Fibroblast of pulmonary artery (primary cell): Measurements from ENCODE around the gene EIF2B2.

Experiments used
- DNase-seq: peaks from one replicate; pipeline ENCODE4 v3.0.0-alpha.2; 2010; ENCODE audit warnings: low read depth
- H3K4me3 ChIP-seq: replicated peaks from 2 replicates; pipeline ENCODE4 v1.5.1; 2011; ENCODE audit warnings: low read depth, mild to moderate bottlenecking, control low read depth, low read length, moderate library complexity
- TF ChIP-seq, protein P1 (sequence below): IDR thresholded peaks from 2 replicates; pipeline ENCODE4 v1.5.1; 2011; ENCODE audit warnings: mild to moderate bottlenecking, control low read depth, low read length, inconsistent platforms; ENCODE audit errors: missing control alignments

Gene EIF2B2

DNA sequence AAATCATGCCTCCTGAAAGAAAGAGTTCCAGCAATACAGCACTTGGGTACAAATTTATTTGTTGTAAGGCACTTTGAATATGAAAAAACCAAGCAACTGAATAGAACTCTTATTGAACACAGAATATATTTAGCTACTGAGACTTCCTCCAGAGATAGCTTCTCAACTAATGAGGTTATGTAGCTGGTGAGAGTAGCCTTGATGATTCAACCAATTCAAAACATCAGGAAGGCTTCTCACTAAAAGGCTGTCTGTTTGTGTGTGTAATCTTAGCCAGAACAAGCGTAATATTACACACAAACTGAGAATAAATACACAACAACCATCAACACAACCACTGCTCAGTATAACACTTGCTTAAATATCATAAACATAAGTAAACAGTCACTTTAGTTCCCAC lies 20.4 kb downstream of the EIF2B2 start:
- DNase-seq, result peak; percentile 12
- H3K4me3 ChIP-seq, result no peak overlapping the region
- TF ChIP-seq, protein P1, sequence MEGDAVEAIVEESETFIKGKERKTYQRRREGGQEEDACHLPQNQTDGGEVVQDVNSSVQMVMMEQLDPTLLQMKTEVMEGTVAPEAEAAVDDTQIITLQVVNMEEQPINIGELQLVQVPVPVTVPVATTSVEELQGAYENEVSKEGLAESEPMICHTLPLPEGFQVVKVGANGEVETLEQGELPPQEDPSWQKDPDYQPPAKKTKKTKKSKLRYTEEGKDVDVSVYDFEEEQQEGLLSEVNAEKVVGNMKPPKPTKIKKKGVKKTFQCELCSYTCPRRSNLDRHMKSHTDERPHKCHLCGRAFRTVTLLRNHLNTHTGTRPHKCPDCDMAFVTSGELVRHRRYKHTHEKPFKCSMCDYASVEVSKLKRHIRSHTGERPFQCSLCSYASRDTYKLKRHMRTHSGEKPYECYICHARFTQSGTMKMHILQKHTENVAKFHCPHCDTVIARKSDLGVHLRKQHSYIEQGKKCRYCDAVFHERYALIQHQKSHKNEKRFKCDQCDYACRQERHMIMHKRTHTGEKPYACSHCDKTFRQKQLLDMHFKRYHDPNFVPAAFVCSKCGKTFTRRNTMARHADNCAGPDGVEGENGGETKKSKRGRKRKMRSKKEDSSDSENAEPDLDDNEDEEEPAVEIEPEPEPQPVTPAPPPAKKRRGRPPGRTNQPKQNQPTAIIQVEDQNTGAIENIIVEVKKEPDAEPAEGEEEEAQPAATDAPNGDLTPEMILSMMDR, result no peak

- peak; percentile 64 for DNase-seq
- no peak overlapping the region for H3K4me3 ChIP-seq
- TF ChIP-seq, protein P1, result no peak
Measured at GRCh38 chr14:75025082-75025481, 22.4 kb downstream of the EIF2B2 start.

GRCh38 chr14:75025876-75026275 lies 23.2 kb downstream of the EIF2B2 start:
- TF ChIP-seq, protein P1, result no peak
- no peak for DNase-seq
- H3K4me3 ChIP-seq, result no peak overlapping the region

GRCh38 chr14:75030147-75030546 lies 27.4 kb downstream of the EIF2B2 start:
- H3K4me3 ChIP-seq, result no peak overlapping the region
- TF ChIP-seq, protein P1, result no peak
- DNase-seq, result no peak

- no peak for DNase-seq
- H3K4me3 ChIP-seq, result no peak overlapping the region
- TF ChIP-seq, protein P1, result no peak
Measured at GRCh38 chr14:75032939-75033338, 30.2 kb downstream of the EIF2B2 start.

DNA sequence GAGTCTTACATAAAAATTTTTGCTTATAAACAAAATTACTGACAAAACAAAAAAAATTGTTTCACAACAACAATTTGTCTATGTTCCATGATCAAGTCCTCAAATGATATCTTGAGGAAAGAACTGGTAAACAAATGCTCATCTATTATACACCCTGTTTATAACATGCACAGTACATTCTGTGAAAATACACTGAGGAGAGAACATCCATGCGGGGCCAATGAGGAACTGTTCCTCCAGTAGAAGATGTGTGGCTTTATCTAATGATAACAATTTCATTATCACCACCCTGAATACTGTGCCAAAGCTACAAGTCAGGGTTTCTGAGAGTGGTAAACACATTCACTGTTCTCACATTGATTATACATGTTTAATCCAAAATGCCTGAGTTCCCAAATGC lies 37.8 kb downstream of the EIF2B2 start:
- no peak for DNase-seq
- H3K4me3 ChIP-seq, result no peak overlapping the region
- TF ChIP-seq, protein P1, result no peak

- TF ChIP-seq, protein P1, result no peak
- H3K4me3 ChIP-seq, result no peak overlapping the region
- DNase-seq, result no peak
Measured at GRCh38 chr14:75040959-75041358, 38.2 kb downstream of the EIF2B2 start.
